Tibial artery (tissue), 4 donors: Measurements from ENCODE around the gene ITGAD.
A peak's percentile ranks its signal among the peaks of the same experiment; 100 is the strongest.

Source experiments
- DNase-seq, 2 donors: peaks; one replicate each; pipeline ENCODE4 v3.0.0-alpha.2; 2019
- H3K27ac ChIP-seq, 2 donors: fragments of 200-600 bp; sonication (generic) in 1 of 2; 1 replicate in 1 of 2; 2 replicates in 1 of 2; pipeline ENCODE4 v1.5.1; 2018 to 2019; ENCODE audit warnings: mild to moderate bottlenecking in 1 of 2
- H3K27me3 ChIP-seq, 2 donors: fragments of 200-600 bp; sonication (generic) in 1 of 2; one replicate each; pipeline versions ENCODE4 v1.5.1 to v1.6.0; 2016 to 2019
- H3K36me3 ChIP-seq, 3 donors: fragments of 200-600 bp; sonication (generic) in 2 of 3; one replicate each; pipeline ENCODE4 v1.5.1; 2016 to 2019; ENCODE audit warnings: mild to moderate bottlenecking in 2 of 3
- H3K4me1 ChIP-seq, 4 donors: fragments of 200-600 bp; sonication (generic) in 2 of 4; 1 replicate in 3 of 4; 2 replicates in 1 of 4; pipeline ENCODE4 v1.5.1; 2016 to 2019
- H3K4me3 ChIP-seq, 2 donors: fragments of 200-600 bp; sonication (generic) in 1 of 2; 1 replicate in 1 of 2; 2 replicates in 1 of 2; pipeline ENCODE4 v1.5.1; 2018 to 2019; ENCODE audit warnings: mild to moderate bottlenecking in 2 of 2
- H3K9me3 ChIP-seq, 3 donors: fragments of 200-600 bp; sonication (generic) in 1 of 3; one replicate each; pipeline ENCODE4 v1.5.1; 2016 to 2019
- intact Hi-C: fragments of 100-400 bp; cut with DNase I; formaldehyde crosslinking; loops from one replicate; pipeline ENCODE4 v1.15.0; 2023; ENCODE audit warnings: low total_unique reads
- TF ChIP-seq, protein P1 (sequence below), 2 experiments: fragments of 200-600 bp in 1 of 2; fragments of 450-650 bp in 1 of 2; IDR thresholded peaks; one replicate each; pipeline ENCODE4 v1.5.1; 2017 to 2019; ENCODE audit warnings: antibody characterized with exemption in 2 of 2, mild to moderate bottlenecking in 1 of 2, moderate library complexity in 1 of 2

The ITGAD gene

GRCh38 chr16:31356566-31357323 lies 36.4 kb upstream of the ITGAD start:
- no peaks in the 10 kb centered on the region for H3K36me3 ChIP-seq
- H3K27ac ChIP-seq: no peak overlapping the region
- H3K27me3 ChIP-seq: peaks cover 0 to 5% of the 10 kb centered on the region in 2 donors
- H3K4me1 ChIP-seq: no peaks in the 10 kb centered on the region
- H3K4me3 ChIP-seq: no peak overlapping the region
- TF ChIP-seq, protein P1, sequence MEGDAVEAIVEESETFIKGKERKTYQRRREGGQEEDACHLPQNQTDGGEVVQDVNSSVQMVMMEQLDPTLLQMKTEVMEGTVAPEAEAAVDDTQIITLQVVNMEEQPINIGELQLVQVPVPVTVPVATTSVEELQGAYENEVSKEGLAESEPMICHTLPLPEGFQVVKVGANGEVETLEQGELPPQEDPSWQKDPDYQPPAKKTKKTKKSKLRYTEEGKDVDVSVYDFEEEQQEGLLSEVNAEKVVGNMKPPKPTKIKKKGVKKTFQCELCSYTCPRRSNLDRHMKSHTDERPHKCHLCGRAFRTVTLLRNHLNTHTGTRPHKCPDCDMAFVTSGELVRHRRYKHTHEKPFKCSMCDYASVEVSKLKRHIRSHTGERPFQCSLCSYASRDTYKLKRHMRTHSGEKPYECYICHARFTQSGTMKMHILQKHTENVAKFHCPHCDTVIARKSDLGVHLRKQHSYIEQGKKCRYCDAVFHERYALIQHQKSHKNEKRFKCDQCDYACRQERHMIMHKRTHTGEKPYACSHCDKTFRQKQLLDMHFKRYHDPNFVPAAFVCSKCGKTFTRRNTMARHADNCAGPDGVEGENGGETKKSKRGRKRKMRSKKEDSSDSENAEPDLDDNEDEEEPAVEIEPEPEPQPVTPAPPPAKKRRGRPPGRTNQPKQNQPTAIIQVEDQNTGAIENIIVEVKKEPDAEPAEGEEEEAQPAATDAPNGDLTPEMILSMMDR (IDR thresholded peaks at IDR 0.05): no peak
- no peaks in the 10 kb centered on the region for H3K9me3 ChIP-seq
- DNase-seq: no peak
- intact Hi-C loops: no loop called here

DNA sequence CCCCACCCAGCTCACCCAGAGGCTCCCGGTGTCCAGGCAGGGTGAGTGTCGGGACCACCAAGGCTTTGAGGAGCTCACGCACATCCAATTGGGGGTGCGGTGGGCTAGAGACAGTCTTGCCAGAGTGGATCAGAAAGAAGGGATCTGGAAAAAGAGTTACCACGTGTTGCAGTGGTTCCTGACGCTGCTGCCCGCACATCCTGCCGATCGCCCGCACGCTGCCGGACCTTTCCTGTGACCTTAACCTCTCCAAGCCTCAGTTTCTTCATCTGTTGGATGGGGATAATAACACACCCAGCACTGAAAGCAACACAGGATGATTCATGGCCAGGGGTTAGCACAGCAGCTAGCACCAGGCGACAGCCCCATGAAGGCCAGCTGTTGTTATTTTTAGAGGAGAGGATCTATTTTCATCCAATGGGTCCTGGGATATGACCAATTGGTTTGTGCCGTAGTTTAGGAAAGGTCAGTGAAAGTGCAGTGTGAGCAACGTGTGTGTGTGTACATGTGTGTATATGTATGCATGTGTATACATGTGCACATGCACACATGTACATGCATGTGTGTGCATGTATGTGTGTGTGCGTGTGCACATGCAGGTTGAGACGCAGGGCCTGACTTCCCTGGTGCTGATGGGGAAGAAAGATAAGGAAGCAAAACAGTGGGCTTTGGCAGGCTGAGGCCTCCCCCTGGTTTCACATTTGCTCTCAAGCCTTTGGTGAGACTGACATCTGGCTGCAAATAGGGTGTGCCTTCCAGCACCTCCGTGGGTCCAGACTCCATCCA lies 35.6 kb upstream of the ITGAD start:
- intact Hi-C loops: no loop called here
- TF ChIP-seq, protein P1 (IDR thresholded peaks at IDR 0.05): no peak
- Histone ChIP-seq H3K36me3 (no peaks in the 10 kb centered on the region), H3K27ac (no peak overlapping the region), H3K4me3 (no peak overlapping the region), H3K4me1 (no peaks in the 10 kb centered on the region), H3K27me3 (peaks cover 0 to 10% of the 10 kb centered on the region in 2 donors), H3K9me3 (no peaks in the 10 kb centered on the region)
- DNase-seq: peak in 1 of 2 donors; percentile 60

DNA sequence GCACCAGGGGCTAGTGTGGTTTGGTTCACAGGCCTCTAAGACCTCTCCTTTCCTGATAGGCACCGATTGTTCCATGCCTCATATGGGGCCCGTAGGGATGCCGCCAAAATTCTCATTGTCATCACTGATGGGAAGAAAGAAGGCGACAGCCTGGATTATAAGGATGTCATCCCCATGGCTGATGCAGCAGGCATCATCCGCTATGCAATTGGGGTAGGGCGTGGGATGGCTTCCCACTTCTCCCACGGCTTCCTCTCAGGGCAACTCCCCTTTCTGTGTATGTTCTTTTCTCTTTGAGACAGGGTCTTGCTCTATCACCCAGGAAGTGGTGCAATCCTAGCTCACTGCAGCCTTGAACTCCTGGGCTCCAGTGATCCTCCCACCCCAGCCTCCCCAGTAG lies 32.9 kb upstream of the ITGAD start:
- DNase-seq: no peak
- Histone ChIP-seq H3K27me3 (peaks cover 0 to 18% of the 10 kb centered on the region in 2 donors), H3K9me3 (no peaks in the 10 kb centered on the region), H3K4me1 (no peaks in the 10 kb centered on the region), H3K4me3 (no peak overlapping the region), H3K36me3 (no peaks in the 10 kb centered on the region), H3K27ac (no peak overlapping the region)
- intact Hi-C loops: no loop called here
- TF ChIP-seq, protein P1 (IDR thresholded peaks at IDR 0.05): no peak

DNA sequence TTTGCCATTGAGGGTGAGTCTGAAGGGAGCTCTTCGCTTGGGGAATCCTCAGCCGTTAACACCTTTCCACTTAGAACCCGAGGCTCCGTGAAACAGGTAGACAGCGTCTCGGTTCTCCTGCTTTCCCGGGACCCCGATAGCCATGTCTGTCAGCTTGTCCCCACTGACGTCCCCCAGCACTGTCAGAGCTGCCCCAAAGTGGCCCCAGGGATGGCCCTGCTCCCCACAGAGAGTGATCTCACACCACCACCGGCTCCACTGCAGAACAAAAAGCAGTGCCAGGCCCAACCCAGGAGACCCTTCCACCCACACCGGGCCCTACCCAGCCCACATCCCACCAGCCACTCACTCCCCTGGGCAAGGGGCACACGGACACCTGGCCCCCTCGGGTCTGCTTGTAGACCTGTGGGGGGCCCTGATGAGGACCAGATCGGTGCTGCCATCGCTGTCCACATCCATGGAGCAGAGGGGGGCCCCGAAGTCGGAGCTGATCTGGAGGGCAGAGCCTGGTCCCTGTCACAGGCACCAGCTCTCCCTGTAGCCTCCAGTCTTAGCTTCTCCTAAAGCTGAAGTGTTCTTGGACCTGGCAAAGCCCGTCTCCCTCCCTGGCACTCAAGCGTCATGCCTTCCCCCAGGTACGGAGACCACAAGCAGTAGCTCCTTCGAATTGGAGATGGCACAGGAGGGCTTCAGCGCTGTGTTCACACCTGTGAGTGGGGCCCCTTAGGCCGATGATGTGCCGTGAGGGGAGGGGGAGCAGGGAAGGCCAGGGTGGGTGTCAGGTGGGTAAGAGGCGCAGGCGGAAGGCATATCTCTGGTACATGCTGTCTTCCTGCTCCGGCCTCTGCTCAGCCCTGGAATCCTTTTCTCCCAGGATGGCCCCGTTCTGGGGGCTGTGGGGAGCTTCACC lies 31.7 kb upstream of the ITGAD start:
- Histone ChIP-seq H3K36me3 (no peaks in the 10 kb centered on the region), H3K27ac (no peak overlapping the region), H3K4me1 (no peaks in the 10 kb centered on the region), H3K4me3 (no peak overlapping the region), H3K27me3 (peaks cover 0 to 18% of the 10 kb centered on the region in 2 donors), H3K9me3 (no peaks in the 10 kb centered on the region)
- DNase-seq: peak in 1 of 2 donors; percentile 57
- TF ChIP-seq, protein P1 (IDR thresholded peaks at IDR 0.05): no peak
- intact Hi-C loops: no loop called here
